Dermis microvascular lymphatic vessel endothelial cell (primary cell): ENCODE data around the gene IGF2BP3. TPM values are rescaled to one million over a fixed set of nuclear protein-coding genes. Genes with fewer than 3 reads are reported as not detected.
"Not testable (repeated sequence)": the region's sequence is repeated elsewhere in the genome, so short reads cannot be mapped to it uniquely, and the experiment has no call there.

Experiments
- DNase-seq, 2 donors: peaks; one replicate each; pipeline versions ENCODE4 v3.0.0 to v3.0.0-alpha.2; 2010; ENCODE audit warnings: low read depth in 2 of 2
- total RNA-seq: library from RNA; depleted of rRNA; stranded (reverse); fragments of >200 nt; gene quantifications from 2 replicates; pipeline ENCODE4 v1.2.1, GENCODE V29; 2014

IGF2BP3 gene
- total RNA-seq, 1 donor from 2014 or later, result 12.3 TPM

- DNase-seq, result no peak
Observed at GRCh38 chr7:23343806-23344475, 126.3 kb downstream of the IGF2BP3 start.

- no peak for DNase-seq
Observed at GRCh38 chr7:23343102-23343501, 127.2 kb downstream of the IGF2BP3 start.

- DNase-seq, result no peak
Observed at GRCh38 chr7:23341846-23342598, 128.3 kb downstream of the IGF2BP3 start.

- no peak for DNase-seq
Observed at GRCh38 chr7:23338863-23339262, 131.4 kb downstream of the IGF2BP3 start.

GRCh38 chr7:23338439-23338838 lies 131.9 kb downstream of the IGF2BP3 start:
- DNase-seq, result no peak

DNA sequence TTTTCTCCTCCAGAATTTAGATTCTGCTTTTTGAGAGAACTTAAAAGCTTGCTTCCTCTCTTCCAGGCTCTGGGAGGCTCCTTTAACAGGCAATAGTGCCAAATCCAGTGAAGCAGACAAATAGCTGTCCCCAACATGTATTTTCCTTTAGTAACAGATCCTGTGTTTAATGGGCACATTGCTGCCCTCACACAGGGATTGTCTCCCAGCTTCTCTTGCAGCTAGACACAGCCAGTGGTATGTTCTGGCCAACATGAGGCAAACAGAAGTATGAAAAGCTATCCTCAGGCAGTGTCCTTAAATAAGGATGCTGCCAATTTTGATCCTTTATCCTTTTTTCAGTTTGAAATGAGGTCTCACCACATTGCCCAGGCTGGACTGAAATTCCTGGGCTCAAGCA lies 132.9 kb downstream of the IGF2BP3 start:
- no peak for DNase-seq

DNA sequence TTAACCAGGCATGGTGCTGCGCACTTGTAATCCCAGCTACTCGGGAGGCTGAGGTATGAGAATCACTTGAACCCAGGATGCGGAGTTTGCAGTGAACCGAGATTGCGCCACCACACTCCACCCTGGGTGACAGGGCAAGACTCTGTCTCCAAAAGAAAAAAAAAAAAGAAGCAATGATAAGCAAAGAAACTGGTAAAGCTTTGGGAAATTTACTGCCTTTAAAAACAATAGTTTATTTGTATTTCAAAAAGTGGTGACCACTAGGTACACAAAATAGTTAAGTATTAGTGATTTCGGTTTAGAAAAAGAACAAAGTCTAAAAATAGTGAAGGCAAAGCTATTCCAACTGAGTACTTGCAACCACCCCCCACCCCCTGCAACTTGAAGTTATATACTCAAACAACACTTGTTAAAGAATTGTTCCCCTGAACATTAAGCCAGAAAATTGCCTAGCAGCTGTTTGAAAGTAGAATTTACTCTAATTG lies 133.4 kb downstream of the IGF2BP3 start:
- no peak for DNase-seq

- DNase-seq, result no peak
Observed at GRCh38 chr7:23336086-23336485, 134.2 kb downstream of the IGF2BP3 start.

DNA sequence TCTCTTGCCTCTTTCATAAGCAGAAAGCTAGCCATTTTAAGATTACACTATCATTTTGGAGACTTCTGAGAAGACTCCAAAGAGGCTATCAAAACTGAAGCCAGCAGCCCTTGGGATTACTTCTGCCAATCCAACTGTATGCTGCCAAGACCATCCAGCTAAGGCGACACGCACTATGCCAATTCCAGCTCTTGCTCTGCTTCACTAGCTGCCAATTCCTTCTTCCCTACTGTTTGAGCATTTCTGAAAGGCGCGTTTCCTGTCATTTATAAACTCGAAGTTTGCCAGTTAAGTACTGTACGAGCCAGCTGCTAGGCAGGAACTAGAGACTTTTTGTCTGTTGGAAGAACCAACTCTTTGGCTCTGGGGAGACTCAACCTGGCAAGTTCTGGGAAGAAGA lies 134.7 kb downstream of the IGF2BP3 start:
- DNase-seq, result peak in 1 of 2 donors; percentile 60

DNA sequence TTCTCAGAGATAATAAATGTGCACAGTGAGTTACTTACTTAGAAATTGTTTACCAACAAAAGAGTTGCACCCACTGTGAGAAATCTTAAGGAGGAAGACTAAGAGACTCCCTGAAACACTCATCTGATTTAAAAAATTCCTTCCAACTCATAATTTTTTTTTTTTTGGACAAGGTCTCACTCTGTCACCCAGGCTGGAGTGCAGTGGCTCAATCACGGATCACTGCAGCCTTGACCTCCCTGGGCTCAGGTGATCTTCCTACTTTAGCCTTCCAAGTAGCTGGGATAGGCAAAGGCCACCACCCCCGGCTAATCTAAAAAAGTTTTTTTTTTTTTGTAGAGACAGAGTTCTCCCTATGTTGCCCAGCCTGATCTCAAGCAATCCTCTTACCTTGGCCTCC lies 135.2 kb downstream of the IGF2BP3 start:
- DNase-seq, result no peak

DNA sequence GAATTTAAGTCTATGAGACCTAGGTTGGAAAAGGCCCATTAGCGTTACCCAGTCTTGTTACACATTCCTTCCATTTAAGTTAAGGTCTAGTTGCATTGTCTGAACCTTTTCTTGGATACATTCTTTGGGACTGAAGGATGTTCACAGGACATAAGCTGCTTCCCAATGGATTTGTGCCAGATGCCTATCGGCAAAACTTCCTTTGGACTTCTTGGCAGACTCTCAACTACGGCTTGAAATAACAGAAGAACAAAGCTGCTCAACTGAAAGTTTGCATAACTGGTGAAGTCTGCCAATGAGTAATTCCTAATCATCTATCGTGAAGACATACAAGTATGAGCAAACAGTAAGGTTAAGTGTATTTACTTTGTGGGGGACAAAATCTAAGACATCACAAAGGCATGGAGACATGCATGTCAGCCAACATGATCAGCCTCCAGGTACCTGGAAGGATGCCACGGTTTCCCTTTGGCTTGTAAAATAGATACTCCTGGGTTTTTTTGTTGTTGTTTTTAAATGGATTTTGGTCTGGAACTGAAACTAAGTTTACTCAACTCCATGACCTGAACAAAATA lies 135.7 kb downstream of the IGF2BP3 start:
- DNase-seq, result peak in 1 of 2 donors; percentile 97

- DNase-seq, result peak in 1 of 2 donors; percentile 80
Observed at GRCh38 chr7:23333671-23334246, 136.5 kb downstream of the IGF2BP3 start.

DNA sequence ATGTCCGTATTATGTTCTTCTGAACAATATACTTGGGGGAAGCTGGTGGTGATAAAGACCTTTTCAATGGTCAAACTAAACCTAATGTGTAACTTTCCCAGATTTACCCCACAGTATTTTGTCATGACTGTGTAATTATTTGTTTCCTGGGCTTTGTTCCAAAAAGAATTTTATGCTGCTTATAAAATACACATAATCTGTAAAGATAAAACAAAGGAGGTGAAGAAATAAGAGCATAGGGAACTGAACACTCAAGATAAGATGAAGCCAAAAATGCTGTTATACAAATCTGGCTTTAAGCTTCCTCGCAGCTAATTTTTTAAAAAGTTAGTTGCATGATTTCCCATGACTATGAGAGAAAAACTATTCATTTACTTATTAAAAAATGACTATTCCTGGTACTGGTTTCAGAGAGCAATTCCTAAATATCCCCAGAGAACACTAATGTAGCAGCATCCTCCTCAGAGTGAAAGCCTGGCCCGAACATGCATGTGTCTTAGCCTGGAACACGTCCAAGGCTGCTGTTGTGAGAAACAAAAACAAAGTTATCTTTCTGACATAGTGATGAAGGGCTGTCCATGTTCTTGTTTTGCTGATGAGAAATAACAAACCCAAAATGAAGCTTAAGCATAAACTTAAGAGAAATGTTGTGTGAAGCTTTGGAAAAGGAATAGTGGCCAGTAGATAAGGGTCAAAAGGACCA lies 137.2 kb downstream of the IGF2BP3 start:
- peak in 1 of 2 donors; percentile 77 for DNase-seq

DNA sequence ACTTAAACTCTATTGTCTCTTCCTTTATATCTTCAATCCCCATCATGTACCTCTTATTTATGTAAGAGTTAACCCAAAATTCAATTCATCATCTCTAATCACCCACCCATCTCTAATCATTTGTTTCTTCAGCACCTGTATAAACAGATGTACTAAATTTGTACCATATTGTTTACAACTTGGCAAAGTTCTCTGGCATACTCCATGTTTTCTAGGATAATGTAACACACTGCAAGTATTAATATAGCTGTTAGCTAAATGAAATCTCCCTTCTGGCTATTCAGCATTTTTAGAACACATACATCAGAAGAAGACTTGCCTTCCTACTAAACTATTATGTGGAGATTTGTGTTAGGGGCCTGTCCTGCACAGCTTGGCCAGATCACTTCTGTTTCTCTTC lies 138.1 kb downstream of the IGF2BP3 start:
- DNase-seq, result no peak

DNA sequence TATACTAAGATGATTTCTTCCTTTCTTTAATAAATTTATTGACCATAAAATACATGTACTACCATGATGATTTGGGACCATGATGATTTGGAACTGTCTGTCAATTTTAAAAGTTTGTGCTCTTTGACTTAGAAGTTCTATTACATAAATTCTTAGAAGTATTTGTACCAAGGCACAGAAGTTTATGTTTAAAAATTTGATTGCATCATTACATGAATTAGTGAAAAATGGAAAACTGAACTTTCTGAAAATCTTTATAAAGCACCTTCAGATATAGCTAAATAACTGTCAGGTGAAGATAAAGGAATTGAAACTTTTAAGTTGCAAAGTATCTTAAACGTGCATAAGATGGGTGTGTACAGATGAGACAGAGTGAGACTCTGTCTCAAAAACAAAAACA lies 139.2 kb downstream of the IGF2BP3 start:
- no peak for DNase-seq

GRCh38 chr7:23315366-23315765 lies 154.9 kb downstream of the IGF2BP3 start:
- peak in 1 of 2 donors; percentile 45 for DNase-seq

DNA sequence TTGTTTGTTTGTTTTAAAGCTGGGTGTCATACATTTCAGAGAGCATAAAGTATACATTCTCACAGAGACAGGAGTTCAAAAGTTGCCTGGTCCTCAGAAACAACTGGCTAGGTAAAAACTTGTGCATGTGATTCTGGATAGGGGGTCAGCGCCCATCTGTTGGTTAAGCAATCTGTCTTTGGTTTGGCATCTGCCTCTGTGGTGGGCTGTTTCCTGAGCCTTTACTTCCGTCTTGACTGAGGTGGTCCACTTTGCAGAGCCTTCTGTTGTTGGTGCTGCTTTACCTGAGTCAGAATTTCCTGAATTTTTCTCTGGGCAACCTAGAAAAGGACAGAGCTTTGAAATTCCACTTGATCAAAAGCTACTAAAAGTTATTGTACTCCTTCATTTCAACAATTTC lies 158.2 kb downstream of the IGF2BP3 start:
- not testable (repeated sequence) for DNase-seq

GRCh38 chr7:23308754-23309153 lies 161.5 kb downstream of the IGF2BP3 start:
- no peak for DNase-seq

GRCh38 chr7:23306936-23307521 lies 163.3 kb downstream of the IGF2BP3 start:
- DNase-seq, result no peak

GRCh38 chr7:23299770-23300300 lies 170.5 kb downstream of the IGF2BP3 start:
- peak in 1 of 2 donors; percentile 24 for DNase-seq
